SU-DHL-6 (cell line): ENCODE data around the gene PPP1CA.

Source experiments
- H2AFZ ChIP-seq: fragments of 200-600 bp; sonication (generic); 2 replicates; pipeline ENCODE4 v1.6.1; 2014; ENCODE audit warnings: low read depth, mild to moderate bottlenecking, moderate library complexity, mixed read lengths, antibody characterized with exemption, low read length; ENCODE audit not compliant: severe bottlenecking
- H3F3A ChIP-seq: fragments of 200-600 bp; shearing (Covaris generic); 2 replicates; pipeline ENCODE4 v1.6.0; 2016; ENCODE audit warnings: antibody characterized with exemption, mild to moderate bottlenecking; ENCODE audit not compliant: insufficient read depth
- H3K27ac ChIP-seq: fragments of 200-600 bp; sonication (generic); 2 replicates; pipeline ENCODE4 v1.5.1; 2016; ENCODE audit warnings: low read depth, mild to moderate bottlenecking, low read length, moderate library complexity, mixed read lengths
- H3K27me3 ChIP-seq: fragments of 200-600 bp; sonication (generic), shearing (Covaris generic); 2 replicates; pipeline ENCODE4 v1.6.0; 2014; ENCODE audit warnings: mild to moderate bottlenecking, low read length
- H3K36me3 ChIP-seq: fragments of 200-600 bp; sonication (generic); 2 replicates; pipeline ENCODE4 v1.6.1; 2014; ENCODE audit warnings: mild to moderate bottlenecking, low read length, mixed read lengths
- H3K4me2 ChIP-seq: fragments of 300-600, 200-600 bp; shearing (Covaris generic), sonication (generic); 2 replicates; pipeline ENCODE4 v1.6.0; 2014; ENCODE audit warnings: low read length, low read depth, mild to moderate bottlenecking; ENCODE audit not compliant: poor library complexity, severe bottlenecking
- H3K4me3 ChIP-seq: fragments of 200-600 bp; sonication (generic); 2 replicates; pipeline ENCODE4 v1.5.1; 2014; ENCODE audit warnings: antibody characterized with exemption, low read length, mild to moderate bottlenecking, mixed read lengths; ENCODE audit not compliant: insufficient read depth, poor library complexity, severe bottlenecking
- H3K79me2 ChIP-seq: fragments of 200-600 bp; sonication (generic); 2 replicates; pipeline ENCODE4 v1.6.1; 2014; ENCODE audit warnings: mild to moderate bottlenecking, low read length, moderate library complexity; ENCODE audit not compliant: insufficient read depth
- H3K9ac ChIP-seq: fragments of 200-600 bp; sonication (generic); 2 replicates; pipeline ENCODE4 v1.7.0; 2014; ENCODE audit warnings: mild to moderate bottlenecking, low read length
- H3K9me2 ChIP-seq: fragments of 200-600 bp; sonication (generic); replicated peaks from 2 replicates; pipeline ENCODE4 v1.6.1; 2014; ENCODE audit warnings: low read length; ENCODE audit not compliant: insufficient read depth
- H3K9me3 ChIP-seq: fragments of 200-600 bp; sonication (generic); 2 replicates; pipeline ENCODE4 v1.6.1; 2014; ENCODE audit warnings: low read length, mixed read lengths; ENCODE audit not compliant: insufficient read depth
- H4K20me1 ChIP-seq: fragments of 200-600 bp; sonication (generic); 2 replicates; pipeline ENCODE4 v1.6.1; 2014; ENCODE audit warnings: low read depth, mild to moderate bottlenecking, antibody characterized with exemption, low read length, moderate library complexity, mixed read lengths
- CTCF ChIP-seq: fragments of 200-600 bp; sonication (generic); IDR thresholded peaks from one replicate; pipeline ENCODE4 v1.5.1; 2017; ENCODE audit warnings: antibody characterized with exemption, mild to moderate bottlenecking, low read length, moderate library complexity; ENCODE audit not compliant: insufficient read depth, poor library complexity, severe bottlenecking
- EZH2phosphoT487 ChIP-seq: fragments of 200-600 bp; sonication (generic), shearing (Covaris generic); conservative IDR thresholded peaks from 2 replicates; pipeline ENCODE4 v1.6.1; 2018; ENCODE audit warnings: mild to moderate bottlenecking, antibody characterized with exemption, low read length, moderate library complexity, mixed read lengths

Gene PPP1CA

GRCh38 chr11:67389477-67389876 lies 12.2 kb downstream of the PPP1CA start:
- Histone ChIP-seq H3K9me3 (no peaks in the 10 kb centered on the region), H2AFZ (no peak overlapping the region), H3K9ac (no peak overlapping the region), H3F3A (no peaks in the 10 kb centered on the region), H3K36me3 (no peaks in the 10 kb centered on the region), H3K27ac (no peak overlapping the region), H3K4me2 (no peak overlapping the region), H4K20me1 (no peaks in the 10 kb centered on the region), H3K4me3 (no peak overlapping the region), H3K9me2 (no peaks in the 10 kb centered on the region), H3K27me3 (no peaks in the 10 kb centered on the region), H3K79me2 (peaks cover 10% of the 10 kb centered on the region)
- TF ChIP-seq EZH2phosphoT487: no peak
- peak; percentile 48 for TF ChIP-seq CTCF

GRCh38 chr11:67387518-67387917 lies 14.1 kb downstream of the PPP1CA start:
- Histone ChIP-seq H3K9me2 (no peaks in the 10 kb centered on the region), H3K4me3 (no peak overlapping the region), H3K79me2 (peaks cover 7% of the 10 kb centered on the region), H3K27me3 (no peaks in the 10 kb centered on the region), H3K4me2 (no peak overlapping the region), H2AFZ (no peak overlapping the region), H3K9me3 (no peaks in the 10 kb centered on the region), H3F3A (no peaks in the 10 kb centered on the region), H3K36me3 (no peaks in the 10 kb centered on the region), H4K20me1 (no peaks in the 10 kb centered on the region), H3K9ac (no peak overlapping the region), H3K27ac (no peak overlapping the region)
- TF ChIP-seq CTCF (no peak), EZH2phosphoT487 (no peak)

DNA sequence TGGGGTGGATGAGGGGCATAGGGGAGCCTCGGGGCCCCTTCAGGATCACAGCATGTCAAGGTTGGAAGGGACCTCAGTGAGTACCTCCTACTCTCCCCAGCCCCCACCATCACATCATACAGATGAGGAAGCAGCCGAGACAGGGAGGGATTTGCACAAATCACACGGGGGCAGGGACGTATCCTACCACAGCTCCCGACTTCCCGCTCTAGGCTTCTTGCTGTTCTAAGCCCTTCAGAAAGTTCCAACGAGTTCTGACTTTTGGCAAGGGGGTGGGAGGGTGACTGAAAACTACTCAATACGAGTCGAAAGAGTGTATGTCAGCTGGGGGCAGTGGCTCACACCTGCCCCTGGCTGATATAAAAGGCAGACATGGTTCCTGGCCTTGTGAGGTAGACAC lies 14.6 kb downstream of the PPP1CA start:
- Histone ChIP-seq H3K36me3 (no peaks in the 10 kb centered on the region), H4K20me1 (no peaks in the 10 kb centered on the region), H3K27me3 (no peaks in the 10 kb centered on the region), H3K9me2 (no peaks in the 10 kb centered on the region), H2AFZ (no peak overlapping the region), H3K9ac (no peak overlapping the region), H3K4me2 (no peak overlapping the region), H3K79me2 (peaks cover 3% of the 10 kb centered on the region), H3K9me3 (no peaks in the 10 kb centered on the region), H3F3A (no peaks in the 10 kb centered on the region), H3K4me3 (no peak overlapping the region), H3K27ac (no peak overlapping the region)
- TF ChIP-seq CTCF (no peak), EZH2phosphoT487 (no peak)

DNA sequence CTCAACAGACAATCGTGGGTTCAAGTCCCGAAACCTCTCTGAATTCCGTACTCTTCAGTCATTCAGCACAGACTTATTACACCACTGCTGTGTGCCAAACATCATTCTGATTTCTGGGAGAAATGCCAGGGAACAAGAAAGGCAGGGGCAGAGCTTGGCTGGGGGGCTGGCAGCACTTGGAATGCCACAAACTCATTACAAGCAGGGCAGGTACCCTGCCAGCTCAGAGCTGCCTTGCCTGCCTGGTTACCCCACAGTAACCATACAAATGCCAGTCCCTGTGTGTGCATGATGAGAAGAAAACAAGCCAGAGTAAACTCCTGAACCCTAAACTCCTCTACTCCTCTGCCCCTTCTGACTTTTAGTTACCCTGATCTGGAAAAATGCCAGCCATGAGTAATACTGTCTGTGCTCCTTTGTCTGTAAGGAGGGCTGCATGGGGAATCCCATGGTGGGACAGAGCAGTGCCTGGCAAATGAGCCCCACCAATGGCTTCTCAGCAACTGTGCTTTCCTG lies 16.7 kb downstream of the PPP1CA start:
- Histone ChIP-seq H3K4me3 (no peak overlapping the region), H3K79me2 (no peaks in the 10 kb centered on the region), H2AFZ (no peak overlapping the region), H3K27me3 (no peaks in the 10 kb centered on the region), H4K20me1 (no peaks in the 10 kb centered on the region), H3F3A (no peaks in the 10 kb centered on the region), H3K27ac (no peak overlapping the region), H3K9ac (no peak overlapping the region), H3K36me3 (no peaks in the 10 kb centered on the region), H3K9me3 (no peaks in the 10 kb centered on the region), H3K4me2 (no peak overlapping the region), H3K9me2 (no peaks in the 10 kb centered on the region)
- TF ChIP-seq EZH2phosphoT487 (no peak), CTCF (no peak)
